ENCODE data around the gene RAB12.

RAB12 gene

DNA sequence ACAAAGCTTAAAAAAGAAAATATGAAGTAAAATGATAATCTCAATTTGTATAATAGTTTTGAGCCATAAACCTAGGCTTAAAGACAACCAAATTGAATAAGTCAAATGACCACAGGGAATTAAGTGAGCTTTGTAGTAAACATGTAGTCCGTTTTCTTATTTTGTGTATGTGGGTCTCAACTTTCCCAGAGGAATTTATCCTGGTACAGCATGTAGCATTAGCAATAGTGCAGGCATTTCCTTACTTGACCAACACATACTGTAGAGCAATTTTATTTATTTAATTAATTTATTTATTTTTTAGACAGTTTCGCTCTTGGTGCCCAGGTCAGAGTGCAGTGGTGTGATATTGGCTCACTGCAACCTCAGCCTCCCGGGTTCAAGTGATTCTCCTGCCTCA, 58.6 kb downstream of the RAB12 start:
- no peaks in the 10 kb centered on the region for H3K4me1 ChIP-seq (ENCODE audit: insufficient read depth, low read length, poor library complexity, severe bottlenecking)
- no peaks in the 10 kb centered on the region for H3K27me3 ChIP-seq (ENCODE audit: insufficient read depth, low read length, poor library complexity, severe bottlenecking)
- no peaks in the 10 kb centered on the region for H3F3A ChIP-seq (ENCODE audit: low read depth)
- no peaks in the 10 kb centered on the region for H3K36me3 ChIP-seq (ENCODE audit: insufficient read depth, low read length)
- no peaks in the 10 kb centered on the region for H3K9me3 ChIP-seq (ENCODE audit: insufficient read depth, low read depth, low read length)
- no peak overlapping the region for H3K4me3 ChIP-seq (ENCODE audit: low read length, poor library complexity, severe bottlenecking)
- no peaks in the 10 kb centered on the region for H3K79me2 ChIP-seq (ENCODE audit: insufficient read depth, low read length)
- TF ChIP-seq EZH2phosphoT487 (IDR thresholded peaks at IDR 0.05; ENCODE audit: borderline replicate concordance) = no peak
- no peak overlapping the region for H2AFZ ChIP-seq (ENCODE audit: low read length)
- no peaks in the 10 kb centered on the region for H4K20me1 ChIP-seq (ENCODE audit: insufficient read depth, low read length, poor library complexity, severe bottlenecking)
- no peak overlapping the region for H3K9ac ChIP-seq (ENCODE audit: low read depth, low read length, poor library complexity, severe bottlenecking)
- no peak overlapping the region for H3K4me2 ChIP-seq (ENCODE audit: low read depth, low read length, poor library complexity, severe bottlenecking)
- H3K9me2 ChIP-seq (replicated peaks; ENCODE audit: low read depth, low read length) = no peaks in the 10 kb centered on the region

GRCh38 chr18:8668381-8668780, 59.1 kb downstream of the RAB12 start:
- no peak overlapping the region for H3K9ac ChIP-seq (ENCODE audit: low read depth, low read length, poor library complexity, severe bottlenecking)
- no peaks in the 10 kb centered on the region for H4K20me1 ChIP-seq (ENCODE audit: insufficient read depth, low read length, poor library complexity, severe bottlenecking)
- no peak for TF ChIP-seq CTCF (conservative IDR thresholded peaks at IDR 0.05; ENCODE audit: low read length)
- no peak for TF ChIP-seq EZH2phosphoT487 (IDR thresholded peaks at IDR 0.05; ENCODE audit: borderline replicate concordance)
- H3K9me2 ChIP-seq (replicated peaks; ENCODE audit: low read depth, low read length) = no peaks in the 10 kb centered on the region
- no peaks in the 10 kb centered on the region for H3K4me1 ChIP-seq (ENCODE audit: insufficient read depth, low read length, poor library complexity, severe bottlenecking)
- no peaks in the 10 kb centered on the region for H3K27me3 ChIP-seq (ENCODE audit: insufficient read depth, low read length, poor library complexity, severe bottlenecking)
- H3K9me3 ChIP-seq (ENCODE audit: insufficient read depth, low read depth, low read length) = no peaks in the 10 kb centered on the region
- no peak overlapping the region for H3K4me3 ChIP-seq (ENCODE audit: low read length, poor library complexity, severe bottlenecking)
- no peaks in the 10 kb centered on the region for H3F3A ChIP-seq (ENCODE audit: low read depth)
- no peaks in the 10 kb centered on the region for H3K79me2 ChIP-seq (ENCODE audit: insufficient read depth, low read length)
- H3K4me2 ChIP-seq (ENCODE audit: low read depth, low read length, poor library complexity, severe bottlenecking) = no peak overlapping the region
- no peaks in the 10 kb centered on the region for H3K36me3 ChIP-seq (ENCODE audit: insufficient read depth, low read length)
- no peak overlapping the region for H2AFZ ChIP-seq (ENCODE audit: low read length)

GRCh38 chr18:8669571-8669970, 60.3 kb downstream of the RAB12 start:
- no peak overlapping the region for H3K4me3 ChIP-seq (ENCODE audit: low read length, poor library complexity, severe bottlenecking)
- no peaks in the 10 kb centered on the region for H4K20me1 ChIP-seq (ENCODE audit: insufficient read depth, low read length, poor library complexity, severe bottlenecking)
- no peak overlapping the region for H3K4me2 ChIP-seq (ENCODE audit: low read depth, low read length, poor library complexity, severe bottlenecking)
- H2AFZ ChIP-seq (ENCODE audit: low read length) = no peak overlapping the region
- no peak overlapping the region for H3K9ac ChIP-seq (ENCODE audit: low read depth, low read length, poor library complexity, severe bottlenecking)
- H3K9me2 ChIP-seq (replicated peaks; ENCODE audit: low read depth, low read length) = no peaks in the 10 kb centered on the region
- no peaks in the 10 kb centered on the region for H3K79me2 ChIP-seq (ENCODE audit: insufficient read depth, low read length)
- H3K4me1 ChIP-seq (ENCODE audit: insufficient read depth, low read length, poor library complexity, severe bottlenecking) = no peaks in the 10 kb centered on the region
- no peaks in the 10 kb centered on the region for H3K27me3 ChIP-seq (ENCODE audit: insufficient read depth, low read length, poor library complexity, severe bottlenecking)
- H3K9me3 ChIP-seq (ENCODE audit: insufficient read depth, low read depth, low read length) = no peaks in the 10 kb centered on the region
- no peaks in the 10 kb centered on the region for H3F3A ChIP-seq (ENCODE audit: low read depth)
- H3K36me3 ChIP-seq (ENCODE audit: insufficient read depth, low read length) = no peaks in the 10 kb centered on the region
- TF ChIP-seq EZH2phosphoT487 (IDR thresholded peaks at IDR 0.05; ENCODE audit: borderline replicate concordance) = no peak
- TF ChIP-seq CTCF (conservative IDR thresholded peaks at IDR 0.05; ENCODE audit: low read length) = no peak

Measured in Loucy (cell line).